ENCODE data around the gene HECW1.

The HECW1 gene

DNA sequence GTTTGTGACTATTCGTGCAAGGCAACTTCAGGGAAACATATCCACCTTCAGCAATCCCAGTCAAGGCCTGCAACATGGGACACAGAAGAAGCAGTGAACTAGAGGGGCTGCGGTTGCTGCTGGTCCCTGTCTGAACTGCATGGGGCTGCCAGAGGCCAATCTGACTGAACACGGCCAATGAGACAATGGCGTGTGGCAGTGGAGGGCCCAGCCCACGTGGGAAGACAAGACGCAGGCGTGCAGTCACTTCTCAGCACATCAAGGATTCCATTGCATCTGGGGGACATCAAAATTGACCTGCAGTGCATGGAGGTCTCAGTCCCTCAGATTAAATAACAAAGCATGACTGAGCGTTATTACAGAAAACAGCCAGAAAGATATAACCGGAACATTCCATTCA, 215.9 kb downstream of the HECW1 start:
- H2BK5ac ChIP-seq (ENCODE audit: low read depth, low read length, poor library complexity, severe bottlenecking): no peak overlapping the region
- H3K79me1 ChIP-seq (replicated peaks; ENCODE audit: low read length, poor library complexity, severe bottlenecking): no peaks in the 10 kb centered on the region
- H3K4me1 ChIP-seq (ENCODE audit: control insufficient read depth, insufficient read depth, low read depth, low read length): peaks cover 4% of the 10 kb centered on the region
- peaks cover 0 to 8% of the 10 kb centered on the region in 2 experiments for H3K36me3 ChIP-seq (ENCODE audit: control insufficient read depth in 1 of 2, insufficient read depth in 2 of 2, low read depth in 1 of 2, low read length in 2 of 2)
- no peak overlapping the region for H3K23ac ChIP-seq (ENCODE audit: low read length in 2 of 2)
- no peak for DNase-seq
- H3K9me3 ChIP-seq (ENCODE audit: control insufficient read depth, low read length): no peaks in the 10 kb centered on the region
- 76% methylated on average over 9 of the region's 9 CpGs for WGBS
- no peak overlapping the region for H2BK15ac ChIP-seq (ENCODE audit: low read depth, poor library complexity, severe bottlenecking)
- no peak overlapping the region for H3K4me2 ChIP-seq (ENCODE audit: low read length, poor library complexity, severe bottlenecking)
- no peak overlapping the region for H3K4ac ChIP-seq (ENCODE audit: low read depth in 1 of 2, low read length in 2 of 2)
- H3K4me3 ChIP-seq (ENCODE audit: insufficient read depth in 1 of 2, low read depth in 1 of 2, low read length in 2 of 2): no peak overlapping the region
- H2BK120ac ChIP-seq (ENCODE audit: low read depth, low read length): no peak overlapping the region
- no peak overlapping the region for H2AFZ ChIP-seq (ENCODE audit: low read depth, low read length)
- no peak overlapping the region for H3K18ac ChIP-seq (ENCODE audit: low read depth in 1 of 2, low read length in 2 of 2)
- no peak overlapping the region for H4K8ac ChIP-seq (ENCODE audit: low read length)
- H2AK5ac ChIP-seq (ENCODE audit: low read length, severe bottlenecking): no peak overlapping the region
- no peak overlapping the region for H3K27ac ChIP-seq (ENCODE audit: low read length, poor library complexity, severe bottlenecking)
- no peak overlapping the region for H3K14ac ChIP-seq (ENCODE audit: low read length in 2 of 2)
- H2BK12ac ChIP-seq (ENCODE audit: low read length in 2 of 2): no peak overlapping the region
- no peak overlapping the region for H3K9ac ChIP-seq (ENCODE audit: low read length)
- H4K91ac ChIP-seq (ENCODE audit: low read length): no peak overlapping the region
- peaks cover 0 to 27% of the 10 kb centered on the region in 2 experiments for H3K27me3 ChIP-seq (ENCODE audit: control insufficient read depth in 1 of 2, insufficient read depth in 1 of 2, low read length in 2 of 2)

DNA sequence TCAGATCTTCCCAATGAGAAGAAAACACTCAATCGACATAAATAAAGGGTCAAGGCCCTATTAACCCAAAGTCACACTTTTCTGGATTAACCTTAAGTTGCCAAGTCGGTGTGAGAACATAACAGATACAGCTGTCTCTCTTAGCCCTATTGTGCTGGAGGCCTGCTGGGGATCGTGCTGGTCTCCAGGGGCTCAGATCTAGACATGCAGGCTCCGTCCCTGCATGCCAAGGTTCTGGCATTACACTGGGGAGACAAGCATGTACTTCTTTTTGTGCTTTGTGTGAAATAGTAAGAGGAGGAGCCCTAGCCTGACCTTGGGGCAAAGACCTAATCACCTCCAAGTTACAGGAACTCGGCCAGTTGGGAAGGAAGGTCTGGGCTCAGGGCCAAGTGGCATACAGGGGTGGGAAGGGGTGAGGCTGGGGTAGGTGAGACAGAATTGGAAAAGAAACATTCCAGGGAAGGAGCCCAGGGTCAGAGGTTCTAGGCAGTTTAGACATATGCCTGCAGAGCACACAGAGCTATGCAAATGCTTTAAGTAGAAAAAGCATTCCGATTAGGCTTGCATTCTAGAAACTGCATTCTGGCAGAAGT, 216.4 kb downstream of the HECW1 start:
- no peak overlapping the region for H2BK120ac ChIP-seq (ENCODE audit: low read depth, low read length)
- no peak overlapping the region for H4K8ac ChIP-seq (ENCODE audit: low read length)
- H3K23ac ChIP-seq (ENCODE audit: low read length in 2 of 2): no peak overlapping the region
- no peak overlapping the region for H2BK15ac ChIP-seq (ENCODE audit: low read depth, poor library complexity, severe bottlenecking)
- no peak overlapping the region for H2BK12ac ChIP-seq (ENCODE audit: low read length in 2 of 2)
- H3K9me3 ChIP-seq (ENCODE audit: control insufficient read depth, low read length): no peaks in the 10 kb centered on the region
- H3K9ac ChIP-seq (ENCODE audit: low read length): no peak overlapping the region
- DNase-seq: no peak
- no peak overlapping the region for H2AFZ ChIP-seq (ENCODE audit: low read depth, low read length)
- no peak overlapping the region for H3K4me2 ChIP-seq (ENCODE audit: low read length, poor library complexity, severe bottlenecking)
- H3K27me3 ChIP-seq (ENCODE audit: control insufficient read depth in 1 of 2, insufficient read depth in 1 of 2, low read length in 2 of 2): peaks cover 0 to 27% of the 10 kb centered on the region in 2 experiments
- 69% methylated on average over 6 of the region's 6 CpGs for WGBS
- H3K79me1 ChIP-seq (replicated peaks; ENCODE audit: low read length, poor library complexity, severe bottlenecking): no peaks in the 10 kb centered on the region
- no peak overlapping the region for H3K18ac ChIP-seq (ENCODE audit: low read depth in 1 of 2, low read length in 2 of 2)
- H3K4ac ChIP-seq (ENCODE audit: low read depth in 1 of 2, low read length in 2 of 2): no peak overlapping the region
- no peak overlapping the region for H2BK5ac ChIP-seq (ENCODE audit: low read depth, low read length, poor library complexity, severe bottlenecking)
- H3K36me3 ChIP-seq (ENCODE audit: control insufficient read depth in 1 of 2, insufficient read depth in 2 of 2, low read depth in 1 of 2, low read length in 2 of 2): peaks cover 0 to 7% of the 10 kb centered on the region in 2 experiments
- H4K91ac ChIP-seq (ENCODE audit: low read length): no peak overlapping the region
- H3K27ac ChIP-seq (ENCODE audit: low read length, poor library complexity, severe bottlenecking): no peak overlapping the region
- no peak overlapping the region for H3K14ac ChIP-seq (ENCODE audit: low read length in 2 of 2)
- no peak overlapping the region for H3K4me3 ChIP-seq (ENCODE audit: insufficient read depth in 1 of 2, low read depth in 1 of 2, low read length in 2 of 2)
- peaks cover 4% of the 10 kb centered on the region for H3K4me1 ChIP-seq (ENCODE audit: control insufficient read depth, insufficient read depth, low read depth, low read length)
- H2AK5ac ChIP-seq (ENCODE audit: low read length, severe bottlenecking): no peak overlapping the region

DNA sequence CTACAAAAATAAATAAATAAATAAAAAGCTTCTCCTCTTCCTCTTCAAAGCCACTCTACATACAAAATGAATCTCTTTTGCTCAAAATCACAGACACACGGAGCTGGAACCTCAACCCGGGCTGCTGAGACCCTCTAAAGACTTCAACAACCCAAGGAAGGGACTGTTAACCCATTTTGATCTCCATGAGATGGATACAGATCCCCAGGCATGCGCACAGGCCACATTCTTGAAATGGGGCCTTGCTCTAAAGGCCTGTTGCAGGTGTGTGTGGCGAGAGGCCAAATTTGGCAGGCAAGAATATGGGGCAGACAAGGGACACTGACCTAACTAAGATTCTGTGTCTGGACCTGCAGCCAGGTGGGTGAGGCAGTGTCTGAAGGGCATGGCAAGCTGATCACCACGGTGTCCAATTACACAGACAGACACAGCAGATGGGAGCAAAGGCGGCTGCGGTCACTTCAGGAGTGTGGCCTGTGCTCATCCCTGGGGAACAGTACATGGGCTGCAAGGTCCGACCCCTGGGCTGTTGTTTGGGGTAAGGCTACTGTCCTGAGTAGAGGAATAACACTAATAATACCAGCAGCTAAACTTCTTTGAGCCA, 219.8 kb downstream of the HECW1 start:
- no peak overlapping the region for H4K91ac ChIP-seq (ENCODE audit: low read length)
- no peak overlapping the region for H3K27ac ChIP-seq (ENCODE audit: low read length, poor library complexity, severe bottlenecking)
- no peak overlapping the region for H3K18ac ChIP-seq (ENCODE audit: low read depth in 1 of 2, low read length in 2 of 2)
- no peak overlapping the region for H3K9ac ChIP-seq (ENCODE audit: low read length)
- no peak overlapping the region for H3K4ac ChIP-seq (ENCODE audit: low read depth in 1 of 2, low read length in 2 of 2)
- H2BK12ac ChIP-seq (ENCODE audit: low read length in 2 of 2): no peak overlapping the region
- H2BK120ac ChIP-seq (ENCODE audit: low read depth, low read length): no peak overlapping the region
- H2AFZ ChIP-seq (ENCODE audit: low read depth, low read length): no peak overlapping the region
- H2BK15ac ChIP-seq (ENCODE audit: low read depth, poor library complexity, severe bottlenecking): no peak overlapping the region
- no peak overlapping the region for H3K4me3 ChIP-seq (ENCODE audit: insufficient read depth in 1 of 2, low read depth in 1 of 2, low read length in 2 of 2)
- H3K36me3 ChIP-seq (ENCODE audit: control insufficient read depth in 1 of 2, insufficient read depth in 2 of 2, low read depth in 1 of 2, low read length in 2 of 2): peaks cover 0 to 4% of the 10 kb centered on the region in 2 experiments
- H2AK5ac ChIP-seq (ENCODE audit: low read length, severe bottlenecking): no peak overlapping the region
- peaks cover 4% of the 10 kb centered on the region for H3K4me1 ChIP-seq (ENCODE audit: control insufficient read depth, insufficient read depth, low read depth, low read length)
- no peak overlapping the region for H3K14ac ChIP-seq (ENCODE audit: low read length in 2 of 2)
- no peak overlapping the region for H2BK5ac ChIP-seq (ENCODE audit: low read depth, low read length, poor library complexity, severe bottlenecking)
- H3K9me3 ChIP-seq (ENCODE audit: control insufficient read depth, low read length): no peaks in the 10 kb centered on the region
- no peak for DNase-seq
- no peak overlapping the region for H4K8ac ChIP-seq (ENCODE audit: low read length)
- peaks cover 0 to 30% of the 10 kb centered on the region in 2 experiments for H3K27me3 ChIP-seq (ENCODE audit: control insufficient read depth in 1 of 2, insufficient read depth in 1 of 2, low read length in 2 of 2)
- H3K23ac ChIP-seq (ENCODE audit: low read length in 2 of 2): no peak overlapping the region
- no peak overlapping the region for H3K4me2 ChIP-seq (ENCODE audit: low read length, poor library complexity, severe bottlenecking)
- WGBS: 83% methylated on average over 7 of the region's 8 CpGs
- H3K79me1 ChIP-seq (replicated peaks; ENCODE audit: low read length, poor library complexity, severe bottlenecking): no peaks in the 10 kb centered on the region

DNA sequence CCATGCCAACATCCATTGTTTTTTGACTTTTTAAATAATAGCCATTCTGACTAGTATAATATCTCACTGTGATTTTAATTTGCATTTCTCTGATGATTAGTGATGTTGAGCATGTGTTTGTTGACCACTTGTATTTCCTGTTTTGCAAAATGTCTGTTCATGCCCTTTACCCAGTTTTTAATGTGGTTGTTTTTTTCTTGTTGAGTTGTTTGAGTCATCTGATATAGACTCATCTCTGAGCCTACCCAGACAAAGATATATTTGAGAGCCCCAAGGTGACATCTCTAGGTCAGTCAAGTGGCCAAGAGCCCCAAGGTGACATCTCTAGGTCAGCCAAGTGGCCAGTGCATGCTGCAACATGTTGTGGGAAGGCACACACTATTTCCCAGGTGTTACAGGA, 224.7 kb downstream of the HECW1 start:
- H3K18ac ChIP-seq (ENCODE audit: low read depth in 1 of 2, low read length in 2 of 2): no peak overlapping the region
- no peak overlapping the region for H2AK5ac ChIP-seq (ENCODE audit: low read length, severe bottlenecking)
- no peak overlapping the region for H3K9ac ChIP-seq (ENCODE audit: low read length)
- H3K14ac ChIP-seq (ENCODE audit: low read length in 2 of 2): no peak overlapping the region
- H3K27ac ChIP-seq (ENCODE audit: low read length, poor library complexity, severe bottlenecking): no peak overlapping the region
- H3K4me1 ChIP-seq (ENCODE audit: control insufficient read depth, insufficient read depth, low read depth, low read length): no peaks in the 10 kb centered on the region
- no peak overlapping the region for H2BK12ac ChIP-seq (ENCODE audit: low read length in 2 of 2)
- no peak overlapping the region for H3K4me2 ChIP-seq (ENCODE audit: low read length, poor library complexity, severe bottlenecking)
- peaks cover 0 to 3% of the 10 kb centered on the region in 2 experiments for H3K36me3 ChIP-seq (ENCODE audit: control insufficient read depth in 1 of 2, insufficient read depth in 2 of 2, low read depth in 1 of 2, low read length in 2 of 2)
- DNase-seq: no peak
- peaks cover 0 to 30% of the 10 kb centered on the region in 2 experiments for H3K27me3 ChIP-seq (ENCODE audit: control insufficient read depth in 1 of 2, insufficient read depth in 1 of 2, low read length in 2 of 2)
- no peaks in the 10 kb centered on the region for H3K9me3 ChIP-seq (ENCODE audit: control insufficient read depth, low read length)
- H3K23ac ChIP-seq (ENCODE audit: low read length in 2 of 2): no peak overlapping the region
- no peak overlapping the region for H3K4ac ChIP-seq (ENCODE audit: low read depth in 1 of 2, low read length in 2 of 2)
- H3K79me1 ChIP-seq (replicated peaks; ENCODE audit: low read length, poor library complexity, severe bottlenecking): no peaks in the 10 kb centered on the region
- no peak overlapping the region for H2BK15ac ChIP-seq (ENCODE audit: low read depth, poor library complexity, severe bottlenecking)
- H3K4me3 ChIP-seq (ENCODE audit: insufficient read depth in 1 of 2, low read depth in 1 of 2, low read length in 2 of 2): no peak overlapping the region
- no peak overlapping the region for H4K91ac ChIP-seq (ENCODE audit: low read length)
- H2AFZ ChIP-seq (ENCODE audit: low read depth, low read length): no peak overlapping the region
- H4K8ac ChIP-seq (ENCODE audit: low read length): no peak overlapping the region
- no peak overlapping the region for H2BK120ac ChIP-seq (ENCODE audit: low read depth, low read length)
- no peak overlapping the region for H2BK5ac ChIP-seq (ENCODE audit: low read depth, low read length, poor library complexity, severe bottlenecking)
